Lung microvascular endothelial cell (primary cell): ENCODE measurements around the gene KRTAP2-2. TPM values are rescaled to one million over a fixed set of nuclear protein-coding genes. Genes with fewer than 3 reads are reported as not detected.

ENCODE experiments used
- DNase-seq, 2 donors: peaks; one replicate each; pipeline versions ENCODE4 v3.0.0 to v3.0.0-alpha.2; 2010; ENCODE audit warnings: low read depth in 2 of 2
- total RNA-seq: library from RNA; depleted of rRNA; stranded (reverse); fragments of >200 nt; gene quantifications from 2 replicates; pipeline ENCODE4 v1.2.1, GENCODE V29; 2014

The KRTAP2-2 gene
- total RNA-seq, 1 donor from 2014 or later = not detected

GRCh38 chr17:41026715-41027471 is 28.1 kb downstream of the KRTAP2-2 start, which contains the start of gene KRTAP1-5:
Gene KRTAP1-5 (minus strand): TSS chr17:41027208. CDS start chr17:41027155, 53 bp downstream.
- DNase-seq = no peak

DNA sequence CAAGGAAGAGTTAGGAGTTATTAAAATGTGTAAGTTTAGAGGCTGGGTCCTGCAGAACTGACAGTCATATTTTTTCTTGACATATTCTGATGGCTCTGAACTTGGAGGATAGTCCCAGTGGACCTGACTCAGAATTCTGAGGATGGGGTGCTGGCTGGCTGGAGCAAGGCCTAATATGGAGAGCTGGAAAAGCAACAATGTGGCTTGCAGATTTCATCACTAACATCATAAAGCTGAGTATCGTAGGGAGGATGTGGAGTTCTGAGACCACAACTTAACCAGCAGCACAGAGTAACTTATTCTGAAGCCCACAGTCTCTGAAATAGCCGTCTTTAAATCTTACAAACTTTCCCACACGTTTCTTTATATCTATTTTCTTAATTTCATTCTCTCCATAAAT is 30.3 kb downstream of the KRTAP2-2 start:
- no peak for DNase-seq

DNA sequence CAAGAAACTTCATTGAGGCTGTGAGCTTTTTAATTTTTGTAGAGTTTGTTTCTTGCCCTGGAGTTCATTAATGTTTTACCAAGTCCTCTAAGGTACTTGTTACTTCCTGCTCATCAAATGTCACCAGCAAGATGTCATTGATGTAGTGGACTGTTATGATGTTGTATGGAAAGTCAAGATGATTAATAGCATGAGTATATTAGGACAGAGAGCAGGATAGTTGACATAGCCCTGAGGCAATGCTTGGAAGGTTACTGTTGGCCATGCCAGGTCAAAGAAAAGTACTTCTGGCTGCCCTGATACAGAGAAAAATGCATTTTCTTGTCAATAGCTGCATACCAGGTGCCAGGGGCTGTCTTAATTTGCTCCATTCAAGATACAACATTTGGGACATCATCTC is 34.7 kb downstream of the KRTAP2-2 start:
- DNase-seq = no peak

- no peak for DNase-seq
These were observed 35.6 kb downstream of the KRTAP2-2 start for GRCh38 chr17:41019415-41019814.

GRCh38 chr17:41018541-41018940 is 36.5 kb downstream of the KRTAP2-2 start:
- DNase-seq = no peak

DNA sequence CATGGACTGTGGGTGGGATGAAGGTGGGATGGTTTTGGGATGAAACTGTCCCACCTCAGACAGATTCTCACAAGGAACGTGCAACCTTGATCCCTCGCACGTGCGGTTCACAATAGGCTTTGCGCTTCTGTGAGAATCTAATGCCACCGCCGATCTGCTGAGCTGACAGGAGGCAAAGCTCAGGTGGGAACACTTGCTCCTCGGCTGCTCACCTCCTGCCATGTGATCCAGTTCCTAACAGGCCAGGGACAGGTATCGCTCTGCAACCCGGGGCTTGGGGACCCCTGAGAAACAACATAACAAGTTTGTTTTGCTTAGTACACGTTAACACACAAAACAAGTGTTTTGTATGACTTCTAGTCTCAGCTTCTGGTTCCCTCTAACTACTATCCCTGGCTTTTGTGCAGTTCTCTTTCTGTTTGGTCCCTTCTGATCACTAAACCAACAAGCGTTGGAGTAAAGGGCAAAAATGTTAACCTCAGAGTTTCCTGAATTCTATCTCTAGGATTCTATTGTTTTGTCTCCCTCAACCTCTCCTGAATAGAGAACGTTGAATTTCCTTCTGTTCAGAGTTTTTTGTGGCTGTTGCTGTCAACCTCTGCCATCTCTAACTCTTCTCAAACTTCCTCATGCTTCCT is 38.3 kb downstream of the KRTAP2-2 start:
- DNase-seq = no peak

GRCh38 chr17:41015454-41015853 is 39.6 kb downstream of the KRTAP2-2 start:
- no peak for DNase-seq

DNA sequence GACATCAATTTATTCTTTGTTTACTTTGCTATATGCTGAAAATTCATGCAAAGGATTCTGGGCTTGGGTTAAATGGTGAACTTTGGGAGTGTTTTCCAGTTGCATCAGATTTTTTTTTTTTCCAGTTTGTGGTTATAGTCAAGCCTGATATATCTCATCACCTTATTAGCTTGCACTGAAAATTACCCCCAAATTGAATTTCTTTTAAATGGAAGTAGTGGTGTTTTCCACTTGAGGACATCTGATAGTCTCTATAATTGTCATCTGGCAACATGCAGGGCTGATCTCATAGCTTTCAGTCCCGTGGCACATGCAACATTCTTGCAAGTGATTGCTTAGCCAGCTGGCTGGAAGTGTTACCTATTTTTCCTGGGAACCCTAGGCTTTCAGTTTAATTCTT is 41.4 kb downstream of the KRTAP2-2 start:
- no peak for DNase-seq

- DNase-seq = no peak
These were observed 41.8 kb downstream of the KRTAP2-2 start for GRCh38 chr17:41013181-41013580.

GRCh38 chr17:41012326-41013120 is 42.5 kb downstream of the KRTAP2-2 start:
- DNase-seq = no peak

- no peak for DNase-seq
These were observed 44.6 kb downstream of the KRTAP2-2 start for GRCh38 chr17:41010441-41010840.

DNA sequence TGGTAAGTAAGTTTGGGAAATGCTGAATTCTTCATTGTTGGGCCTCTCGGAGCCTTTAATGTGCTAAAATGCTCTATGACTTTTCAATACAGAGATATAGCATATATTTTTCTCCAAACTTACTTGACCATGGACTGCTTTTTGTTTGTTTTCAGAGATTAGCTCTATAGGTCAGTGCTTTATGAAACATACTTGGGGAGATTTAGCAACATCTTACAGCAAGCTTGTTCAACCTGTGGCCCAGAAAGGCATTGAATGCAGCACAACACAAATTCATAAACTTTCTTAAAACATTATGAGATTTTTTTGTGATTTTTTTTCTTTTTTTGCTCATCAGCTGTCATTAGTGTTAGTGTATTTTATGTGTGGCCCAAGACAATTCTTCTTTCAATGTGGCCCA is 45.1 kb downstream of the KRTAP2-2 start:
- no peak for DNase-seq

- DNase-seq = no peak
These were observed 45.7 kb downstream of the KRTAP2-2 start for GRCh38 chr17:41009301-41009760.

DNA sequence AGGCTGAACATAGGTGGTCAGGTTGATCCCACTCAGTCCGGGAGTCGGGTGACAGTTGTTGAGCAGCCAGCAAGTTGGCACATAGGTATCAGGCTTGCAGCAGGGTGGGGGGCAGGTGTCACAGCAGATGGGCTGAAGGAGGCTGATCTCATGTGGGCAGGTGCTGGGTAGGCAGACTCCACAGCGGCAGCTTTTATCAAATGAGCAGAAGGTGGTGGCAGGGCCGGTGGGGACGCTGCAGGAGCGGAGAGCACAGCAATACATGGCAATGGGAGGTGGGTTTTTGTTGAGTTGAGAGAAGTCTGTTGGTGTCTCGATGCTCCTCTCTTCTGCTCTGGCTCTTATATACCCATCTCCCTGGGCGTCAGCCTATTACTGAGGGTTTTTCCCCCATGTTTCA is 46.2 kb downstream of the KRTAP2-2 start, which contains the start of gene KRTAP3-1:
TSS of gene KRTAP3-1 (minus strand) at position 318 of the 400 bp plus-strand sequence. CDS start at position 264, 54 bp downstream.
- DNase-seq = no peak

Other genes with a start within 250 kb of the KRTAP2-2 start
- 1.6 and 3.3 TPM in 2 replicates for gene KRT10, start 232.6 kb downstream of the KRTAP2-2 start, total RNA-seq
- gene KRT12, start 188.0 kb downstream of the KRTAP2-2 start, total RNA-seq = not detected in 2 replicates
- gene KRT20, start 170.0 kb downstream of the KRTAP2-2 start, total RNA-seq = not detected in 2 replicates
- under 0.01 and 1.6 TPM in 2 replicates for gene KRT23, start 117.6 kb downstream of the KRTAP2-2 start, total RNA-seq
- not detected in 2 replicates for gene KRT39, start 88.3 kb downstream of the KRTAP2-2 start, total RNA-seq
- gene KRT40, start 70.9 kb downstream of the KRTAP2-2 start, total RNA-seq = not detected in 2 replicates
- gene KRTAP3-3, start 61.1 kb downstream of the KRTAP2-2 start, total RNA-seq = not detected in 2 replicates
- not detected in 2 replicates for gene KRTAP3-2, start 55.3 kb downstream of the KRTAP2-2 start, total RNA-seq
- not detected in 2 replicates for gene KRTAP3-1, start 46.1 kb downstream of the KRTAP2-2 start, total RNA-seq
- not detected in 2 replicates for gene KRTAP1-5, start 28.0 kb downstream of the KRTAP2-2 start, total RNA-seq
- gene KRTAP1-4, start 25.0 kb downstream of the KRTAP2-2 start, total RNA-seq = not detected in 2 replicates
- not detected in 2 replicates for gene KRTAP1-3, start 20.4 kb downstream of the KRTAP2-2 start, total RNA-seq
- gene KRTAP1-1, start 13.8 kb downstream of the KRTAP2-2 start, total RNA-seq = not detected in 2 replicates
- not detected in 2 replicates for gene KRTAP2-1, start 7.9 kb downstream of the KRTAP2-2 start, total RNA-seq
- gene KRTAP2-3, start 4.9 kb upstream of the KRTAP2-2 start, total RNA-seq = not detected in 2 replicates
- not detected in 2 replicates for gene KRTAP2-4, start 10.6 kb upstream of the KRTAP2-2 start, total RNA-seq
- gene KRTAP4-7, start 28.9 kb upstream of the KRTAP2-2 start, total RNA-seq = not detected in 2 replicates
- gene KRTAP4-8, start 42.9 kb upstream of the KRTAP2-2 start, total RNA-seq = not detected in 2 replicates
- gene KRTAP4-16, start 47.0 kb upstream of the KRTAP2-2 start, total RNA-seq = not detected in 2 replicates
- not detected in 2 replicates for gene KRTAP4-9, start 50.2 kb upstream of the KRTAP2-2 start, total RNA-seq
- not detected in 2 replicates for gene KRTAP4-11, start 63.1 kb upstream of the KRTAP2-2 start, total RNA-seq
- not detected in 2 replicates for gene KRTAP4-12, start 69.0 kb upstream of the KRTAP2-2 start, total RNA-seq
- not detected in 2 replicates for gene KRTAP4-6, start 85.3 kb upstream of the KRTAP2-2 start, total RNA-seq
- not detected in 2 replicates for gene KRTAP4-5, start 94.6 kb upstream of the KRTAP2-2 start, total RNA-seq
- gene KRTAP4-4, start 105.5 kb upstream of the KRTAP2-2 start, total RNA-seq = not detected in 2 replicates
- gene KRTAP4-3, start 113.0 kb upstream of the KRTAP2-2 start, total RNA-seq = not detected in 2 replicates
- gene KRTAP4-2, start 123.0 kb upstream of the KRTAP2-2 start, total RNA-seq = not detected in 2 replicates
- not detected in 2 replicates for gene KRTAP4-1, start 129.7 kb upstream of the KRTAP2-2 start, total RNA-seq
- not detected in 2 replicates for gene KRTAP9-1, start 134.7 kb upstream of the KRTAP2-2 start, total RNA-seq
- gene KRTAP9-2, start 171.4 kb upstream of the KRTAP2-2 start, total RNA-seq = not detected in 2 replicates
- not detected in 2 replicates for gene KRTAP9-3, start 177.2 kb upstream of the KRTAP2-2 start, total RNA-seq
- not detected in 2 replicates for gene KRTAP9-8, start 182.8 kb upstream of the KRTAP2-2 start, total RNA-seq
- not detected in 2 replicates for gene KRTAP9-4, start 194.5 kb upstream of the KRTAP2-2 start, total RNA-seq
- not detected in 2 replicates for gene KRTAP9-9, start 200.2 kb upstream of the KRTAP2-2 start, total RNA-seq
- not detected in 2 replicates for gene KRTAP9-6, start 210.1 kb upstream of the KRTAP2-2 start, total RNA-seq
- not detected in 2 replicates for gene KRTAP9-7, start 220.5 kb upstream of the KRTAP2-2 start, total RNA-seq
- not detected in 2 replicates for gene KRTAP29-1, start 247.6 kb upstream of the KRTAP2-2 start, total RNA-seq